HepG2 (cell line): Measurements from ENCODE around the gene MAFF. TPM values are rescaled to one million over a fixed set of nuclear protein-coding genes. Genes with fewer than 3 reads are reported as not detected.

Source experiments
- BHLHE40 ChIP-seq: IDR thresholded peaks from 2 replicates; pipeline ENCODE4 v1.6.1; 2011; ENCODE audit warnings: low read length, improper control_type of control experiment
- CBFB ChIP-seq: sonication (generic); formaldehyde crosslinking; IDR thresholded peaks from 2 replicates; pipeline ENCODE4 v1.4.0; 2020; ENCODE audit warnings: missing genetic modification reagents
- CHCHD3 ChIP-seq: sonication (generic); formaldehyde crosslinking; IDR thresholded peaks from 2 replicates; pipeline ENCODE4 v1.8.0; 2022; ENCODE audit warnings: mild to moderate bottlenecking, missing genetic modification reagents, moderate library complexity
- CHD2 ChIP-seq: IDR thresholded peaks from 2 replicates; pipeline ENCODE4 v1.6.1; 2011; ENCODE audit warnings: low read depth, low read length, improper control_type of control experiment
- DPF2 ChIP-seq: sonication (generic); formaldehyde crosslinking; IDR thresholded peaks from 2 replicates; pipeline ENCODE4 v1.4.0; 2020; ENCODE audit warnings: mild to moderate bottlenecking, low read depth, missing genetic modification reagents, borderline replicate concordance
- FOXA1 ChIP-seq, 2 experiments: fragments of 450-650 bp in 1 of 2; sonication (generic) in 1 of 2; formaldehyde crosslinking in 1 of 2; IDR thresholded peaks; 2 replicates each; pipeline versions ENCODE4 v1.4.0 to v1.6.1; 2016 to 2020; ENCODE audit warnings: missing genetic modification reagents in 1 of 2
- FOXC1 ChIP-seq: sonication (generic); formaldehyde crosslinking; IDR thresholded peaks from 2 replicates; pipeline ENCODE4 v1.8.0; 2022; ENCODE audit warnings: mild to moderate bottlenecking, missing genetic modification reagents, borderline replicate concordance
- GTF3A ChIP-seq: sonication (generic); formaldehyde crosslinking; conservative IDR thresholded peaks from 2 replicates; pipeline ENCODE4 v1.4.0; 2020; ENCODE audit warnings: mild to moderate bottlenecking, missing genetic modification reagents
- HDAC6 ChIP-seq: fragments of 200-600 bp; sonication (generic); IDR thresholded peaks from 2 replicates; pipeline ENCODE4 v1.7.0; 2017; ENCODE audit warnings: mild to moderate bottlenecking, antibody characterized with exemption, low read length, low read depth
- HOXA5 ChIP-seq: sonication (generic); formaldehyde crosslinking; IDR thresholded peaks from 2 replicates; pipeline ENCODE4 v1.4.0; 2020; ENCODE audit warnings: missing genetic modification reagents
- IKZF1 ChIP-seq: fragments of 450-650 bp; IDR thresholded peaks from 2 replicates; pipeline ENCODE4 v1.7.1; 2016
- KAT7 ChIP-seq: IDR thresholded peaks from 2 replicates; pipeline ENCODE4 v1.6.1; 2018; ENCODE audit warnings: borderline replicate concordance, missing compliant biosample characterization
- RARG ChIP-seq: sonication (generic); formaldehyde crosslinking; IDR thresholded peaks from 2 replicates; pipeline ENCODE4 v1.4.0; 2020; ENCODE audit warnings: low read depth, mild to moderate bottlenecking, missing genetic modification reagents
- RORA ChIP-seq: sonication (generic); formaldehyde crosslinking; IDR thresholded peaks from 2 replicates; pipeline ENCODE4 v1.5.0; 2020; ENCODE audit warnings: mild to moderate bottlenecking, missing genetic modification reagents, moderate library complexity
- SATB2 ChIP-seq: sonication (generic); formaldehyde crosslinking; IDR thresholded peaks from 2 replicates; pipeline ENCODE4 v1.5.0; 2020; ENCODE audit warnings: missing genetic modification reagents
- SMC3 ChIP-seq: IDR thresholded peaks from 2 replicates; pipeline ENCODE4 v1.6.1; 2011; ENCODE audit warnings: low read length, improper control_type of control experiment
- STAG1 ChIP-seq: sonication (generic); formaldehyde crosslinking; IDR thresholded peaks from 2 replicates; pipeline ENCODE4 v1.4.0; 2020; ENCODE audit warnings: missing genetic modification reagents
- TRIM22 ChIP-seq: fragments of 450-650 bp; IDR thresholded peaks from 2 replicates; pipeline ENCODE4 v1.6.1; 2017
- ZNF17 ChIP-seq: sonication (generic); formaldehyde crosslinking; IDR thresholded peaks from 2 replicates; pipeline ENCODE4 v1.5.0; 2020; ENCODE audit warnings: mild to moderate bottlenecking, missing genetic modification reagents
- ZNF264 ChIP-seq: sonication (generic); formaldehyde crosslinking; IDR thresholded peaks from 2 replicates; pipeline ENCODE4 v1.4.0; 2020; ENCODE audit warnings: missing genetic modification reagents
- ZNF44 ChIP-seq: sonication (generic); formaldehyde crosslinking; IDR thresholded peaks from 2 replicates; pipeline ENCODE4 v1.5.1; 2020; ENCODE audit warnings: mild to moderate bottlenecking, missing genetic modification reagents
- ZNF446 ChIP-seq: sonication (generic); formaldehyde crosslinking; IDR thresholded peaks from 2 replicates; pipeline ENCODE4 v1.5.0; 2020; ENCODE audit warnings: mild to moderate bottlenecking, missing genetic modification reagents
- ZNF503 ChIP-seq: sonication (generic); formaldehyde crosslinking; IDR thresholded peaks from 2 replicates; pipeline ENCODE4 v1.4.0; 2020; ENCODE audit warnings: missing genetic modification reagents
- ZNF598 ChIP-seq: sonication (generic); formaldehyde crosslinking; IDR thresholded peaks from 2 replicates; pipeline ENCODE4 v1.5.1; 2020; ENCODE audit warnings: mild to moderate bottlenecking, missing genetic modification reagents, borderline replicate concordance
- ZNF737 ChIP-seq: sonication (generic); formaldehyde crosslinking; IDR thresholded peaks from 2 replicates; pipeline ENCODE4 v1.5.0; 2020; ENCODE audit warnings: missing genetic modification reagents, mild to moderate bottlenecking, borderline replicate concordance
- polyA plus RNA-seq, 8 experiments: library from polyadenylated mRNA; depleted of rRNA in 3 of 8; stranded (reverse) in 7 of 8; unstranded in 1 of 8; fragments of >200 nt; fragmentation: Illumina TruSeq in 4 of 8; extraction: Trizol in 4 of 8; gene quantifications; 2 replicates each; pipeline versions ENCODE4 v1.2.1 to v1.2.3, GENCODE V29; 2011 to 2016; ENCODE audit warnings: low read depth in 4 of 8, missing spikeins in 1 of 8, mixed read lengths in 1 of 8; ENCODE audit not compliant: insufficient read depth in 1 of 8
- total RNA-seq, 5 experiments: library from RNA; depleted of rRNA; stranded (reverse); fragments of >200 nt; fragmentation: Illumina TruSeq; extraction: Trizol; gene quantifications; 2 replicates each; pipeline ENCODE4 v1.2.3, GENCODE V29; 2016; ENCODE audit warnings: low read depth in 1 of 5
- TF ChIP-seq, protein P1 (sequence below): IDR thresholded peaks from 2 replicates; pipeline ENCODE4 v1.6.1; 2016; ENCODE audit warnings: missing compliant biosample characterization, missing genetic modification reagents, borderline replicate concordance
- TF ChIP-seq, protein P2 (sequence below): sonication (generic); formaldehyde crosslinking; IDR thresholded peaks from 2 replicates; pipeline ENCODE4 v1.4.0; 2020; ENCODE audit warnings: mild to moderate bottlenecking, missing genetic modification reagents

The MAFF gene
- total and polyA plus RNA-seq, 2 of the 13 experiments (the other 11 are each of a cell fraction or from before 2014, with no cell fraction given): 5.4 to 14.3 TPM

- TF ChIP-seq, protein P1, sequence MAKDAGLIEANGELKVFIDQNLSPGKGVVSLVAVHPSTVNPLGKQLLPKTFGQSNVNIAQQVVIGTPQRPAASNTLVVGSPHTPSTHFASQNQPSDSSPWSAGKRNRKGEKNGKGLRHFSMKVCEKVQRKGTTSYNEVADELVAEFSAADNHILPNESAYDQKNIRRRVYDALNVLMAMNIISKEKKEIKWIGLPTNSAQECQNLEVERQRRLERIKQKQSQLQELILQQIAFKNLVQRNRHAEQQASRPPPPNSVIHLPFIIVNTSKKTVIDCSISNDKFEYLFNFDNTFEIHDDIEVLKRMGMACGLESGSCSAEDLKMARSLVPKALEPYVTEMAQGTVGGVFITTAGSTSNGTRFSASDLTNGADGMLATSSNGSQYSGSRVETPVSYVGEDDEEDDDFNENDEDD: no peak; the same call in 1 of the 2 replicates
- TF ChIP-seq TRIM22 (no peak), ZNF737 (CRISPR knock-in tag) (no peak), ZNF44 (CRISPR knock-in tag) (no peak), RARG (CRISPR knock-in tag) (no peak), CBFB (CRISPR knock-in tag) (no peak), ZNF446 (CRISPR knock-in tag) (no peak), FOXA1 (IDR thresholded peaks at IDR 0.05) (no peak), FOXA1 (CRISPR knock-in tag; IDR thresholded peaks at IDR 0.05) (no peak), DPF2 (CRISPR knock-in tag) (no peak), SMC3 (no peak), BHLHE40 (no peak), HDAC6 (no peak), GTF3A (no peak), STAG1 (CRISPR knock-in tag) (no peak), ZNF264 (CRISPR knock-in tag) (no peak), FOXC1 (peak; percentile 9; the same call in 1 of the 2 replicates), CHCHD3 (no peak), RORA (CRISPR knock-in tag) (no peak), HOXA5 (no peak), ZNF503 (no peak), ZNF598 (CRISPR knock-in tag) (no peak), IKZF1 (no peak), CHD2 (no peak), SATB2 (CRISPR knock-in tag) (no peak), KAT7 (no peak), ZNF17 (CRISPR knock-in tag) (no peak)
- TF ChIP-seq, protein P2, sequence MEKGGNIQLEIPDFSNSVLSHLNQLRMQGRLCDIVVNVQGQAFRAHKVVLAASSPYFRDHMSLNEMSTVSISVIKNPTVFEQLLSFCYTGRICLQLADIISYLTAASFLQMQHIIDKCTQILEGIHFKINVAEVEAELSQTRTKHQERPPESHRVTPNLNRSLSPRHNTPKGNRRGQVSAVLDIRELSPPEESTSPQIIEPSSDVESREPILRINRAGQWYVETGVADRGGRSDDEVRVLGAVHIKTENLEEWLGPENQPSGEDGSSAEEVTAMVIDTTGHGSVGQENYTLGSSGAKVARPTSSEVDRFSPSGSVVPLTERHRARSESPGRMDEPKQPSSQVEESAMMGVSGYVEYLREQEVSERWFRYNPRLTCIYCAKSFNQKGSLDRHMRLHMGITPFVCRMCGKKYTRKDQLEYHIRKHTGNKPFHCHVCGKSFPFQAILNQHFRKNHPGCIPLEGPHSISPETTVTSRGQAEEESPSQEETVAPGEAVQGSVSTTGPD (CRISPR knock-in tag): no peak
Observed at GRCh38 chr22:38181453-38182200, 20.2 kb upstream of the MAFF start, which contains the start of gene PLA2G6 (continued).
